ENCODE data around the gene CACNA1A. TPM values are rescaled to one million over a fixed set of nuclear protein-coding genes. Genes with fewer than 3 reads are reported as not detected.

Gene CACNA1A
- total RNA-seq, result 7.7 TPM

- no peaks in the 10 kb centered on the region for H3K9me3 ChIP-seq
- TF ChIP-seq, protein P1, sequence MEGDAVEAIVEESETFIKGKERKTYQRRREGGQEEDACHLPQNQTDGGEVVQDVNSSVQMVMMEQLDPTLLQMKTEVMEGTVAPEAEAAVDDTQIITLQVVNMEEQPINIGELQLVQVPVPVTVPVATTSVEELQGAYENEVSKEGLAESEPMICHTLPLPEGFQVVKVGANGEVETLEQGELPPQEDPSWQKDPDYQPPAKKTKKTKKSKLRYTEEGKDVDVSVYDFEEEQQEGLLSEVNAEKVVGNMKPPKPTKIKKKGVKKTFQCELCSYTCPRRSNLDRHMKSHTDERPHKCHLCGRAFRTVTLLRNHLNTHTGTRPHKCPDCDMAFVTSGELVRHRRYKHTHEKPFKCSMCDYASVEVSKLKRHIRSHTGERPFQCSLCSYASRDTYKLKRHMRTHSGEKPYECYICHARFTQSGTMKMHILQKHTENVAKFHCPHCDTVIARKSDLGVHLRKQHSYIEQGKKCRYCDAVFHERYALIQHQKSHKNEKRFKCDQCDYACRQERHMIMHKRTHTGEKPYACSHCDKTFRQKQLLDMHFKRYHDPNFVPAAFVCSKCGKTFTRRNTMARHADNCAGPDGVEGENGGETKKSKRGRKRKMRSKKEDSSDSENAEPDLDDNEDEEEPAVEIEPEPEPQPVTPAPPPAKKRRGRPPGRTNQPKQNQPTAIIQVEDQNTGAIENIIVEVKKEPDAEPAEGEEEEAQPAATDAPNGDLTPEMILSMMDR (IDR thresholded peaks at IDR 0.05), result no peak
- H3K4me3 ChIP-seq, result peak within 1 kb of the TSS; percentile 37 to 58
- no peak for DNase-seq (ENCODE audit: low spot score in 2 of 2)
- intact Hi-C loops (cut with DNase I), result no loop called here
- H3K36me3 ChIP-seq, result no peaks in the 10 kb centered on the region
- H3K4me1 ChIP-seq, result peaks cover 3 to 4% of the 10 kb centered on the region in 2 donors
- H3K27me3 ChIP-seq, result peaks cover 10% of the 10 kb centered on the region
- no peak within 1 kb of the TSS for H3K27ac ChIP-seq
Measured at GRCh38 chr19:13506471-13506820, at the start of gene CACNA1A. CACNA1A (minus strand) TSS chr19:13506479; CDS start chr19:13506224, 255 bp downstream.

DNA sequence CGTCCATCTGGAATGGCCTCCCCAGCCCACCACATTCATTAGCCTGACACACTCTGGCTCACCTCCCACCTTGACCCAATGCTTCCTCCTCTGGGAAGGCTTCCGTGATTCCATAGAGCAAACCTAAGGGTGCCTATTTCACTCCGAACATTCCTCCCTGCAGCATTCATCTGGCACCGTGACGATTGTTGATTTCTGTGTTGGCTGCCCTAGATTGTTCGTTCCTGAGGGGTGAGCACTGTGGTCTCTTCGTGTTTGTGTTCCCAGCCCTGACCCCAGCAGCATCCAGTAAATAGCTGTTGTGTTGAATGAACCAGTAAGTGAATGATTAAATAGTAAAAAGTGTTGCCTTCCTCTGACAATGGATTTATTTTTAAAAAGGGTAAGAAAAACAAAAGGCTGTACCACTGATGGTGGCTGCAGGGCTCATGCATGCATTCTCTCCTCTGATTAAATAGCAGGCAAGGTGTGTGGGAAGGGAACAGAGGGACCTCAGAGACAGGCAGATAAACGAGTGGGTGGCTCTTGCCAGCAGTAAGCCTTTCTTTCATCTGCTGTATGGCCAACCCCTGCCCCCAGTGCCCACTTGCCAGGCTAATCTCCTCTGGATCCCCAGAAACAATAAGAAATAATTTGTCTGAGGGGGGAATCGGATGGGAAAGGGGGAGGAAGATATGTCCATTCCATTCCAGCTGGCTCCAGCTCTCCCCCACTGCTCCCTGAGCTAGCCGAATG is 48.4 kb upstream of the CACNA1A start:
- intact Hi-C loops (cut with DNase I), result no loop called here
- no peaks in the 10 kb centered on the region for H3K36me3 ChIP-seq
- no peaks in the 10 kb centered on the region for H3K4me1 ChIP-seq
- no peak overlapping the region for H3K4me3 ChIP-seq
- TF ChIP-seq, protein P1 (IDR thresholded peaks at IDR 0.05), result no peak
- DNase-seq (ENCODE audit: low spot score in 2 of 2), result no peak
- H3K9me3 ChIP-seq, result no peaks in the 10 kb centered on the region
- H3K27ac ChIP-seq, result no peak overlapping the region
- H3K27me3 ChIP-seq, result no peaks in the 10 kb centered on the region

DNA sequence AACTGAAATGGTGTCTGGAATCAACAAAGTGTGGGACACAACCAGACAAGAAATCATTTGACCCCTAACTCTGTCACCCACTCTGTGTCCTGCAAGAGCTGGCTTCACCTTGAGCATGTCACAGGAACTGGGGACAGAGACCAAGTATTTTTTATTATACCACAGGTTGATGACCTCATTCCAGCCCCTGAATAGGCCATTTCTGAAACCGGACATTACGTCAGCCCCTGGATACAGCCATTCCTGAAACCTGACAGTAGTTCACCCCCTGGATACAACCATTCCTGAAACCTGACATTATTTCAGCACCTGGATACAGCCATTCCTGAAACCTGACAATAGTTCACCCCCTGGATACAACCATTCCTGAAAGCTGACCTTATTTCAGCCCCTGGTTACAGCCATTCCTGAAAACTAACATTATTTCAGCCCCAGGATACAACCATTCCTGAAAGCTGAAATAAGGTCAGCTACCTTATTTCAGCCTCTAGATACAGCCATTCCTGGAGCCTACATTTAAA is 47.7 kb upstream of the CACNA1A start:
- H3K27me3 ChIP-seq, result no peaks in the 10 kb centered on the region
- no peak for DNase-seq (ENCODE audit: low spot score in 2 of 2)
- H3K4me3 ChIP-seq, result no peak overlapping the region
- no peaks in the 10 kb centered on the region for H3K4me1 ChIP-seq
- intact Hi-C loops (cut with DNase I), result no loop called here
- no peaks in the 10 kb centered on the region for H3K36me3 ChIP-seq
- TF ChIP-seq, protein P1 (IDR thresholded peaks at IDR 0.05), result no peak
- H3K9me3 ChIP-seq, result no peaks in the 10 kb centered on the region
- H3K27ac ChIP-seq, result no peak overlapping the region

- H3K27me3 ChIP-seq, result no peaks in the 10 kb centered on the region
- TF ChIP-seq, protein P1 (IDR thresholded peaks at IDR 0.05), result no peak
Measured at GRCh38 chr19:13548131-13548530, 41.9 kb upstream of the CACNA1A start.

DNA sequence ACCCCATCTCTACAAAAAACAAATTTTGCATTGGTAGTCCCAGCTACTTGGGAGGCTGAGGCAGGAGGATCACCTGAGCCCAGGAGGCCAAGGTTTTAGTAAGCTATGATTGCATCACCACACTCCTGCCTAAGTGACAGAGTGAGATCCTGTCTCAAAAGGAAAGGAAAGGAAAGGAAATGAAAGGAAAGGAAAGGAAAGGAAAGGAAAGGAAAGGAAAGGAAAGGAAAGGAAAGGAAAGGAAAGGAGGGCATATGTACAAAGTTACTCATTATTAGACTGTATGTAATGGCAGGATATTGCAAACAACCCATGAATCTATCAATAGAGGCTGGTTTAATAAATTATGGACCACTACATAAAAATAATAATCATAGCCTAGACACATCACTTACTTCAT is 40.8 kb upstream of the CACNA1A start:
- Histone ChIP-seq H3K4me1 (no peaks in the 10 kb centered on the region), H3K9me3 (peaks cover 0 to 7% of the 10 kb centered on the region in 2 donors), H3K4me3 (no peak overlapping the region), H3K36me3 (no peaks in the 10 kb centered on the region), H3K27me3 (no peaks in the 10 kb centered on the region), H3K27ac (no peak overlapping the region)
- intact Hi-C loops (cut with DNase I), result no loop called here
- TF ChIP-seq, protein P1 (IDR thresholded peaks at IDR 0.05), result no peak
- no peak for DNase-seq (ENCODE audit: low spot score in 2 of 2)

More at GRCh38 chr19:13548131-13548530, 41.9 kb upstream of the CACNA1A start:
- Histone ChIP-seq H3K36me3 (no peaks in the 10 kb centered on the region), H3K4me3 (no peak overlapping the region), H3K9me3 (peaks cover 0 to 5% of the 10 kb centered on the region in 2 donors), H3K27ac (no peak overlapping the region), H3K4me1 (no peaks in the 10 kb centered on the region)
- intact Hi-C loops (cut with DNase I), result no loop called here
- DNase-seq (ENCODE audit: low spot score in 2 of 2), result no peak

Data from ascending aorta (tissue), 2 donors.